A549 (cell line): Measurements from ENCODE around the gene PTPRA. TPM values are rescaled to one million over a fixed set of nuclear protein-coding genes. Genes with fewer than 3 reads are reported as not detected.

ENCODE experiments used
- ATAC-seq, 2 experiments: fragments of 200-7000 bp in 1 of 2; fragments of >200 bp in 1 of 2; cut with Nextera tagmentation in 1 of 2; cut with Tn5 transposase in 1 of 2; 3 replicates each; pipeline versions ENCODE4 v1.8.0 to v1.9.1; 2018 to 2020; ENCODE audit warnings: mild to moderate bottlenecking in 1 of 2, moderate library complexity in 1 of 2
- CTCF ChIA-PET: fragments of 300-600 bp; sonication (Branson Sonifier 250); formaldehyde crosslinking; extraction: SDS; loops from one replicate; lab custom pipeline; 2021; ENCODE audit warnings: antibody characterized with exemption, inconsistent platforms; lab: Yijun Ruan, JAX
- POLR2A ChIA-PET: fragments of 350-600 bp; formaldehyde crosslinking; extraction: SDS; loops from one replicate; lab custom pipeline; 2021; ENCODE audit warnings: antibody characterized with exemption, inconsistent platforms; lab: Yijun Ruan, JAX
- DNase-seq, 2 experiments: peaks; one replicate each; pipeline versions ENCODE4 v3.0.0 to v3.0.0-alpha.2; 2011 to 2016; ENCODE audit warnings: low read depth in 1 of 2, low spot score in 1 of 2
- FAIRE-seq: peaks from 2 replicates; lab custom pipeline; 2011; peaks lifted over from hg19 to GRCh38; lab: Jason Lieb, UNC
- H3K27ac ChIP-seq, 2 experiments: fragments of >200 bp; sonication (Bioruptor Twin); formaldehyde crosslinking; 3 replicates each; pipeline ENCODE4 v1.5.1; 2016 to 2017
- H3K4me1 ChIP-seq: fragments of >200 bp; sonication (Bioruptor Twin); formaldehyde crosslinking; 3 replicates; pipeline ENCODE4 v1.6.1; 2016
- H3K4me2 ChIP-seq: fragments of >200 bp; sonication (Bioruptor Twin); formaldehyde crosslinking; 3 replicates; pipeline ENCODE4 v1.6.1; 2016
- H3K4me3 ChIP-seq: fragments of >200 bp; sonication (Bioruptor Twin); formaldehyde crosslinking; 3 replicates; pipeline ENCODE4 v1.5.1; 2016
- H3K9me3 ChIP-seq: fragments of >200 bp; sonication (Bioruptor Twin); formaldehyde crosslinking; 3 replicates; pipeline ENCODE4 v1.6.1; 2016
- BHLHE40 ChIP-seq: IDR thresholded peaks from 2 replicates; pipeline ENCODE4 v1.6.1; 2012; ENCODE audit warnings: low read depth, low read length, inconsistent platforms
- CBX8 ChIP-seq: fragments of 200-600 bp; sonication (generic); IDR thresholded peaks from 2 replicates; pipeline ENCODE4 v1.6.1; 2016
- CEBPB ChIP-seq, 2 experiments: fragments of >200 bp in 1 of 2; sonication (Bioruptor Twin) in 1 of 2; formaldehyde crosslinking in 1 of 2; IDR thresholded peaks; 2 replicates each; pipeline ENCODE4 v1.6.1; 2012 to 2016
- CHD4 ChIP-seq: fragments of 200-600 bp; sonication (generic); IDR thresholded peaks from 2 replicates; pipeline ENCODE4 v1.6.1; 2016; ENCODE audit warnings: antibody characterized with exemption, mild to moderate bottlenecking, borderline replicate concordance
- EP300 ChIP-seq, 2 experiments: fragments of >200 bp; sonication (Bioruptor Twin); formaldehyde crosslinking; IDR thresholded peaks; 2 replicates in 1 of 2; 3 replicates in 1 of 2; pipeline ENCODE4 v1.6.1; 2016 to 2017
- ESRRA ChIP-seq: fragments of 150-350 bp; IDR thresholded peaks from 2 replicates; pipeline ENCODE4 v1.6.1; 2014; ENCODE audit warnings: mild to moderate bottlenecking, low read length, borderline replicate concordance
- GATA3 ChIP-seq: IDR thresholded peaks from 2 replicates; pipeline ENCODE4 v1.6.1; 2012; ENCODE audit warnings: borderline replicate concordance
- JUNB ChIP-seq: fragments of >200 bp; sonication (Bioruptor Twin); formaldehyde crosslinking; IDR thresholded peaks from 2 replicates; pipeline ENCODE4 v1.6.1; 2016
- NPAS2 ChIP-seq: fragments of 250-450 bp; sonication (Bioruptor Pico); IDR thresholded peaks from 2 replicates; pipeline ENCODE4 v1.8.0; 2022; ENCODE audit warnings: mild to moderate bottlenecking, moderate library complexity, borderline replicate concordance
- RARB ChIP-seq: fragments of 250-450 bp; sonication (Bioruptor Pico); IDR thresholded peaks from 2 replicates; pipeline ENCODE4 v1.8.0; 2021; ENCODE audit warnings: mild to moderate bottlenecking, moderate library complexity
- RCOR1 ChIP-seq: fragments of 150-350 bp; IDR thresholded peaks from 2 replicates; pipeline ENCODE4 v1.6.1; 2014; ENCODE audit warnings: antibody characterized with exemption, low read length, low read depth
- RFX5 ChIP-seq: fragments of 450-650 bp; IDR thresholded peaks from 2 replicates; pipeline ENCODE4 v1.7.1; 2014; ENCODE audit warnings: antibody characterized with exemption, mild to moderate bottlenecking, moderate library complexity
- RNF2 ChIP-seq: fragments of 200-600 bp; sonication (generic); IDR thresholded peaks from 2 replicates; pipeline ENCODE4 v1.6.1; 2016; ENCODE audit warnings: low read depth, mild to moderate bottlenecking, antibody characterized with exemption, moderate library complexity, borderline replicate concordance
- TP53 ChIP-seq: fragments of 250-450 bp; sonication (Bioruptor Pico); IDR thresholded peaks from 2 replicates; pipeline ENCODE4 v1.5.0; 2021; ENCODE audit warnings: mild to moderate bottlenecking, moderate library complexity
- WGBS: methylation state at CpG from one replicate; pipeline ENCODE4 v1.1.6; 2017; ENCODE audit errors: missing lambda C conversion rate; 5-methylcytosine and 5-hydroxymethylcytosine counted together
- polyA plus RNA-seq, 4 experiments: library from polyadenylated mRNA; depleted of rRNA in 3 of 4; stranded (reverse); fragments of >200 nt; fragmentation: RNase III in 1 of 4; extraction: RNeasy Plus Mini Kit Qiagen cat#74134 plus additional on column Dnase treatment in 1 of 4; gene quantifications; 2 replicates in 3 of 4; 3 replicates in 1 of 4; pipeline ENCODE4 v1.2.3, GENCODE V29; 2011 to 2017
- TF ChIP-seq, protein P1 (sequence below): IDR thresholded peaks from 2 replicates; pipeline ENCODE4 v1.6.1; 2012
- TF ChIP-seq, protein P2 (sequence below): fragments of >200 bp; sonication (Bioruptor Twin); formaldehyde crosslinking; IDR thresholded peaks from 3 replicates; pipeline ENCODE4 v1.6.1; 2016
- TF ChIP-seq, protein P3 (sequence below): fragments of 250-450 bp; sonication (Bioruptor Pico); IDR thresholded peaks from 2 replicates; pipeline ENCODE4 v1.5.0; 2021; ENCODE audit warnings: mild to moderate bottlenecking, moderate library complexity, borderline replicate concordance
- TF ChIP-seq, protein P4 (sequence below): IDR thresholded peaks from 2 replicates; pipeline ENCODE4 v1.6.1; 2012

The PTPRA gene
- polyA plus RNA-seq, 2 of the 4 experiments (the other 2 are of a cell fraction), result 29.2 to 83.2 TPM

DNA sequence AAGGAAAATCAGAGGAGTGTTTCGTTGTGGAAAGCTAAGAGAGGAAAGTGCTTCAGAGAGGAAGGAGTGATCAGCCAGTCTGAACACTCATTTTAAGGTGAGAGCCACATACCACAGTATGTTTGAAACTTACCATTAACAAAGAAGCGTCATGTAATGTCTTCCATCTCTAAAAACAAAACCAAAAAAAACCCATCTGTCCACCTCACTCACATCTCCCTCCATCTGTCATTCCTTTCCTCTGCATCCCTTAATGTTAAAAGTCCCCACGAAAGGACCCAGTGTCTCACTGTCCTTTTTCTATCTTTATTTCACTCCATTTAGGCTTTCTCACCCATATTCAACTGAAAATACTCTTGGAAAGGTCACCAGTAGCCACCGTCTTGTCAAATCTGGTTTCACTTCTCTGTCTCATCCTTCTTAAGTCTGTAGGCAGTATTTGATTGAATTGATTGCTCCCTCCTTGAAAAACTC, 110.8 kb downstream of the PTPRA start:
- FAIRE-seq (no peak), DNase-seq (no peak), ATAC-seq (no peak)
- Histone ChIP-seq H3K4me3 (no peak overlapping the region), H3K9me3 (no peaks in the 10 kb centered on the region), H3K4me1 (peaks cover 7% of the 10 kb centered on the region; the same call in 1 of the 3 replicates), H3K4me2 (no peak overlapping the region), H3K27ac (no peak overlapping the region)
- TF ChIP-seq BHLHE40, result no peak
- CTCF ChIA-PET, result interaction anchor here (0.6 to 5.5 kb wide), 6 partner anchors 12 to 572 kb away, joined by 3 to 31 read pairs (median 4); no protein-coding TSS in a partner anchor
- 87% methylated on average over 4 of the region's 4 CpGs for WGBS
- POLR2A ChIA-PET, result interaction anchor here (0.6 kb wide), 1 partner anchor 812 kb away, joined by 4 read pairs; the partner anchor contains the start of gene CDC25B

DNA sequence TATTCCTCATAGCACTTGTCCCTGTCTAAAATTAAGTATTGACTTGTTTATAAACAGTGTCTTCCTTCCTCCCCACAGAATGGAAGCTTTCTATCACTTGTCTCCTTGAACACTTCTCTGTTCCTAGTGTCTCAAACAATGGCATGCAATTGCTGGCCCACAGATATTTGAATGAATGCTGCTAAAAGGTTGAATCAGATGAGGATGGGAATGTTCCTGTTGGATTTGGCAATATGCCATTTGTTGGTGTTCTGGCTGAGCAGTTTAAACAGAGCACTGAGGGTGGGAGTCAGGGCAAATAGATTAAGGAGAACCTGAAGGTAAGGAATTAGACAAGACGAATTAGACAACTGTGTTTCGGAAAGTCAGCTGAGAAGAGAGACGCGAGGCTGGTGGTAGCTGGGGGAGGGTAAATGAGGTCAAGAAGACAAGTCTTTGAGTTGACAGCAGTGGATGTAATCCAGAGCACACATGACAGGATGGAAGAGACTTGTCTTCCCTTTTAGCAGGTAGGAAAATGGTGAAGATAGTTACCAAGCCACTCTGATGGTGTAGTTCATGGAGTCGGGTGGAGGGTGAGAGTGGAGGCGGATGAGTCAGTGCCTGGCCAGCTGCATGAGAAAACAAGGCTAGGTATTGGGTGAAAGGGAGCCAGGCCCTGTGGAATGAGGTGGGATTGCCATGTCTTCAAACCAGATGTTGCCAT, 111.8 kb downstream of the PTPRA start:
- Histone ChIP-seq H3K27ac (no peak overlapping the region), H3K4me1 (peaks cover 7% of the 10 kb centered on the region; the same call in 1 of the 3 replicates), H3K9me3 (no peaks in the 10 kb centered on the region), H3K4me2 (no peak overlapping the region), H3K4me3 (no peak overlapping the region)
- DNase-seq, result no peak
- peak; percentile 76 for FAIRE-seq
- CTCF ChIA-PET, result interaction anchor here (1.2 to 5.5 kb wide), 5 partner anchors 11 to 463 kb away, joined by 3 to 31 read pairs (median 4); no protein-coding TSS in a partner anchor
- no peak for ATAC-seq
- TF ChIP-seq CBX8, result no peak
- no peak for TF ChIP-seq RCOR1
- TF ChIP-seq JUNB, result no peak
- TF ChIP-seq ESRRA, result no peak
- TF ChIP-seq RARB (CRISPR knock-in tag), result no peak
- no peak for TF ChIP-seq CHD4
- no peak for TF ChIP-seq RNF2
- TF ChIP-seq CEBPB (IDR thresholded peaks at IDR 0.05), result no peak
- no peak for TF ChIP-seq EP300 (IDR thresholded peaks at IDR 0.05)
- TF ChIP-seq TP53 (CRISPR knock-in tag), result no peak
- TF ChIP-seq NPAS2 (CRISPR knock-in tag), result no peak
- POLR2A ChIA-PET, result no interaction called here
- WGBS, result 93% methylated on average over 6 of the region's 6 CpGs

DNA sequence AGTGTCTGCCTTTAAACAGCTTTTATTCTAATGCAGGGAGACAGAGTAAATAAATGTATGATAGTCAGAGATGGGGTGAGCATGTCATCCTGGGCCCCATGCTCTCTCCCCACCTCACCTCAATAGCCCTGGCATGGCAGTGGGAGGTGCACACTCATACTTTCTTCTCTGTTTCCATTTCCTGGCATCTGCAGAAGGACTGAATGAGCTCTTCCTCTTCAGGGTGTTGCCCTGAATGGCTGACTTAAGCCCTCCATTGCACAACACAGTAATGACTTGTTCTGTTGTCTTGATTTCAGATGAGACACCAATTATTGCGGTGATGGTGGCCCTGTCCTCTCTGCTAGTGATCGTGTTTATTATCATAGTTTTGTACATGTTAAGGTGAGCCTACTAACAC, 113.2 kb downstream of the PTPRA start:
- Histone ChIP-seq H3K4me2 (no peak overlapping the region), H3K9me3 (no peaks in the 10 kb centered on the region), H3K4me3 (no peak overlapping the region), H3K4me1 (peaks cover 7% of the 10 kb centered on the region; the same call in 1 of the 3 replicates), H3K27ac (no peak overlapping the region)
- WGBS, result 95% methylated on average over 2 of the region's 2 CpGs
- DNase-seq (no peak), FAIRE-seq (no peak), ATAC-seq (no peak)
- POLR2A ChIA-PET, result no interaction called here
- CTCF ChIA-PET, result interaction anchor here (0.7 to 5.5 kb wide), 3 partner anchors 15 to 72 kb away, joined by 3 to 31 read pairs (median 3); no protein-coding TSS in a partner anchor
- TF ChIP-seq, protein P1, sequence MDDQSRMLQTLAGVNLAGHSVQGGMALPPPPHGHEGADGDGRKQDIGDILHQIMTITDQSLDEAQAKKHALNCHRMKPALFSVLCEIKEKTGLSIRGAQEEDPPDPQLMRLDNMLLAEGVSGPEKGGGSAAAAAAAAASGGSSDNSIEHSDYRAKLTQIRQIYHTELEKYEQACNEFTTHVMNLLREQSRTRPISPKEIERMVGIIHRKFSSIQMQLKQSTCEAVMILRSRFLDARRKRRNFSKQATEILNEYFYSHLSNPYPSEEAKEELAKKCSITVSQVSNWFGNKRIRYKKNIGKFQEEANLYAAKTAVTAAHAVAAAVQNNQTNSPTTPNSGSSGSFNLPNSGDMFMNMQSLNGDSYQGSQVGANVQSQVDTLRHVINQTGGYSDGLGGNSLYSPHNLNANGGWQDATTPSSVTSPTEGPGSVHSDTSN, result no peak
- TF ChIP-seq, protein P2, sequence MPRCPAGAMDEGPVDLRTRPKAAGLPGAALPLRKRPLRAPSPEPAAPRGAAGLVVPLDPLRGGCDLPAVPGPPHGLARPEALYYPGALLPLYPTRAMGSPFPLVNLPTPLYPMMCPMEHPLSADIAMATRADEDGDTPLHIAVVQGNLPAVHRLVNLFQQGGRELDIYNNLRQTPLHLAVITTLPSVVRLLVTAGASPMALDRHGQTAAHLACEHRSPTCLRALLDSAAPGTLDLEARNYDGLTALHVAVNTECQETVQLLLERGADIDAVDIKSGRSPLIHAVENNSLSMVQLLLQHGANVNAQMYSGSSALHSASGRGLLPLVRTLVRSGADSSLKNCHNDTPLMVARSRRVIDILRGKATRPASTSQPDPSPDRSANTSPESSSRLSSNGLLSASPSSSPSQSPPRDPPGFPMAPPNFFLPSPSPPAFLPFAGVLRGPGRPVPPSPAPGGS, result no peak
- no peak for TF ChIP-seq NPAS2 (CRISPR knock-in tag)
- no peak for TF ChIP-seq RARB (CRISPR knock-in tag)
- TF ChIP-seq, protein P3, sequence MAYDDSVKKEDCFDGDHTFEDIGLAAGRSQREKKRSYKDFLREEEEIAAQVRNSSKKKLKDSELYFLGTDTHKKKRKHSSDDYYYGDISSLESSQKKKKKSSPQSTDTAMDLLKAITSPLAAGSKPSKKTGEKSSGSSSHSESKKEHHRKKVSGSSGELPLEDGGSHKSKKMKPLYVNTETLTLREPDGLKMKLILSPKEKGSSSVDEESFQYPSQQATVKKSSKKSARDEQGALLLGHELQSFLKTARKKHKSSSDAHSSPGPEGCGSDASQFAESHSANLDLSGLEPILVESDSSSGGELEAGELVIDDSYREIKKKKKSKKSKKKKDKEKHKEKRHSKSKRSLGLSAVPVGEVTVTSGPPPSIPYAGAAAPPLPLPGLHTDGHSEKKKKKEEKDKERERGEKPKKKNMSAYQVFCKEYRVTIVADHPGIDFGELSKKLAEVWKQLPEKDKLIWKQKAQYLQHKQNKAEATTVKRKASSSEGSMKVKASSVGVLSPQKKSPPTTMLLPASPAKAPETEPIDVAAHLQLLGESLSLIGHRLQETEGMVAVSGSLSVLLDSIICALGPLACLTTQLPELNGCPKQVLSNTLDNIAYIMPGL (CRISPR knock-in tag), result no peak
- TF ChIP-seq RFX5, result no peak
- TF ChIP-seq CHD4, result no peak
- TF ChIP-seq, protein P4, sequence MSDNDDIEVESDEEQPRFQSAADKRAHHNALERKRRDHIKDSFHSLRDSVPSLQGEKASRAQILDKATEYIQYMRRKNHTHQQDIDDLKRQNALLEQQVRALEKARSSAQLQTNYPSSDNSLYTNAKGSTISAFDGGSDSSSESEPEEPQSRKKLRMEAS, result no peak
- no peak for TF ChIP-seq GATA3
- TF ChIP-seq, all 56 proteins: peak for 0
